ENCODE measurements around the gene CEP76. TPM values are rescaled to one million over a fixed set of nuclear protein-coding genes. Genes with fewer than 3 reads are reported as not detected.

CEP76 gene, protein sequence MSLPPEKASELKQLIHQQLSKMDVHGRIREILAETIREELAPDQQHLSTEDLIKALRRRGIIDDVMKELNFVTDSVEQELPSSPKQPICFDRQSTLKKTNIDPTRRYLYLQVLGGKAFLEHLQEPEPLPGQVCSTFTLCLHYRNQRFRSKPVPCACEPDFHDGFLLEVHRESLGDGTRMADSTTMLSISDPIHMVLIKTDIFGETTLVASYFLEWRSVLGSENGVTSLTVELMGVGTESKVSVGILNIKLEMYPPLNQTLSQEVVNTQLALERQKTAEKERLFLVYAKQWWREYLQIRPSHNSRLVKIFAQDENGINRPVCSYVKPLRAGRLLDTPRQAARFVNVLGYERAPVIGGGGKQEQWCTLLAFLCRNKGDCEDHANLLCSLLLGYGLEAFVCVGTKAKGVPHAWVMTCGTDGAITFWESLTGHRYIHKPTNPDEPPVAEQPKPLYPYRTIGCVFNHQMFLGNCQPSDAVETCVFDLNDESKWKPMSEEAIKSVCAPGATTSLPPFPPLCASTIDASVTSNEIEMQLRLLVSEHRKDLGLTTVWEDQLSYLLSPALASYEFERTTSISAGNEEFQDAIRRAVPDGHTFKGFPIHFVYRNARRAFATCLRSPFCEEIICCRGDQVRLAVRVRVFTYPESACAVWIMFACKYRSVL
- 5.5 to 10.4 TPM (median 7.0 TPM) in 5 replicates for total RNA-seq (2022; extraction: Qiagen RNA extraction; ENCODE audit: low read depth)

DNA sequence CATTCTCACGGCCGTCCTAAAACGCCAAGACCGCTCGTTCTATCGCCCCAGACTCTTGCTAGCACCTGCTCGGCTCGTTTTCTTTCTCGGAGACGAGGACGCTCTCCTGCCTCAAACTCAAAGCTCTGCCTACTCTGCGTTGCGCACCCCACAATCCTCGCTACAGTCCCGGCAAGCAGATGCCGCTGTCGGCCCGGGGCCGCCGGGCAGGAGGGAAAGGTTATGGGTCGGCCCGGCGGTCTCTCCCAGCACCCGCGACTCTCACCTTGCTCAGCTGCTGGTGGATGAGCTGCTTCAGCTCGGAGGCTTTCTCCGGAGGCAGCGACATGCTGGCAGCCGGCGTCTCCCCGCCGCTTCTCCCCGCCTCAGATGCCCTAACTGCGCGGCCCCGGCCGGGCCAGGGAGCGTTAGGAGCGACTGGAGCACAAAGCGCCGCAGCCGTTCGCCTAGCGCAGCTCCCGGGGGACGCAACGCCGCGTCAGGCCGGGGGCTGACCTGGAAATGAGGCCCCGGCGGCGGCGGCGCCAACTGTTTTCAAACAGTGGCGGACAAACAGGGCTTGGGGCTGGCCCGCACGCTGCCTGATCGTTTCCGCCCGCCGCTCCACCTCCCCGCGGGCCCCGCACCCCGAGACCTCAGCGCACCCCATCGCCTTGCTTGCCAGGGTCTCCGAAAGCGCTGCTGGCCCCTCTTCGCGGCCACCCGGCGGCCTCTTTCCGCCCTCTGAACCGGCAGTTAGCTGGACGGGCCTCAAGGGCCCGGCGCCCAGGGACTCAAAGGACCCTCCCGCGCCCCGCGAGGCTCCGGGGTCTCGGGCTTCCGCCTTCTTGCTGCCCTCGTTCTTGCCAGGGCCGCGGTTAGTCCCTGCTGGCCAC, at the start of gene CEP76, which contains the start of gene PSMG2:
Gene CEP76 (minus strand): TSS at position 503 of the 875 bp plus-strand sequence. CDS start 175 bp downstream, at position 328.
Gene PSMG2 (plus strand): TSS at position 822 of the 875 bp plus-strand sequence. CDS start 66 bp downstream, outside the sequence.

DNA sequence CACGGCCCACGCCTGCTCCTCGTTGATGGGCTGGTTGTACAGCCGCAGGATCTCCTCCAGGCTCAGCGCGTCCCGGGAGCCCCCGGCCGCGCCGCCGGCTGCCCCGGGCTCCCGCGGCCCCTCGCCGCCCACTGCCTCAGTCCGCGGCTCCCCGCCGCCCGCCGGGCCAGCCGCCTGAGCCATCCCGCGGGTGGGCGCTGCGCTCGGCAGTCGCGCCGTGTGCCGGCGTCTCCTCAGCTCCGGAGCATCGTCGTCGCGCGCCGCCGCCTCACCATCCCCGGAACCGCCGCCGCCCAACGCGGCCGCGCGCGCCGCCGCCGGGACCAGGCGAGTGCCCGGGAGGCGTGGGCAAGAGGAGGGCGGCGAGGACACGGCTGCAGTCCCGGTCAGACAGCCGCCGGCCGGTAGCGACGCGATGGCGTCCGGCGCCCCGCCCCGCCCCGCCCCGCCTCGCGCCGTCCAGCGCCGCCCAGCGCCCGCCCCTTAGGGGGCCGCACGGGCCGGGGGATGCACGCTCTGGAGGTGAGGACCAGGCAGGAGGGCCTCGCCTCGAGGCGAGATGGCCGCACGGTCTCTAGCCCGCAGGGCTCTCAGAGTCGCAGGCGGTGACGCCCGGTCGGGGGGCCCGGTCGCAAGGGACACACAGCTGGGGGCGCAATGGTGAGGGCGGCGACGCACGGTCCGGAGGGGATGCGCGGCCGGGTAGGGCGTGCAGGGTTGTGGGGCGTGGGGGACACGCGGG, 44.7 kb downstream of the CEP76 start, which contains the start of gene SPIRE1:
Gene SPIRE1 (minus strand): TSS at position 424 of the 742 bp plus-strand sequence. CDS start 241 bp downstream, at position 183.

Other genes starting within 250 kb of the CEP76 start
- gene SPIRE1, start 44.6 kb downstream of the CEP76 start, total RNA-seq (2022; extraction: Qiagen RNA extraction; ENCODE audit: low read depth) = 13.0 to 24.2 TPM (median 17.3 TPM) in 5 replicates
- gene PSMG2, start 319 bp upstream of the CEP76 start, total RNA-seq (2022; extraction: Qiagen RNA extraction; ENCODE audit: low read depth) = 60.5 to 79.8 TPM (median 68.7 TPM) in 5 replicates
- 20.6 to 24.5 TPM (median 21.8 TPM) in 5 replicates for gene PTPN2, start 181.5 kb upstream of the CEP76 start, total RNA-seq (2022; extraction: Qiagen RNA extraction; ENCODE audit: low read depth)
- 21.7 to 30.6 TPM (median 28.6 TPM) in 5 replicates for gene SEH1L, start 245.3 kb upstream of the CEP76 start, total RNA-seq (2022; extraction: Qiagen RNA extraction; ENCODE audit: low read depth)

Measured in A549 treated with ZK216348 at 1 μM for 4 hours (cell line).